Suprapubic skin (tissue), 4 donors: ENCODE data around the gene SFRP4. TPM values are rescaled to one million over a fixed set of nuclear protein-coding genes. Genes with fewer than 3 reads are reported as not detected.

ENCODE experiments used
- DNase-seq, 2 donors: peaks; one replicate each; pipeline ENCODE4 v3.0.0-alpha.2; 2019; ENCODE audit warnings: low spot score in 2 of 2
- H3K27ac ChIP-seq: fragments of 200-600 bp; sonication (generic); one replicate; pipeline ENCODE4 v1.5.1; 2019
- H3K27me3 ChIP-seq: fragments of 200-600 bp; sonication (generic); one replicate; pipeline ENCODE4 v1.5.1; 2019
- H3K36me3 ChIP-seq: fragments of 200-600 bp; sonication (generic); one replicate; pipeline ENCODE4 v1.5.1; 2019
- H3K4me1 ChIP-seq: fragments of 200-600 bp; sonication (generic); one replicate; pipeline ENCODE4 v1.5.1; 2019
- H3K4me3 ChIP-seq: fragments of 200-600 bp; sonication (generic); one replicate; pipeline ENCODE4 v1.5.1; 2019; ENCODE audit warnings: mild to moderate bottlenecking
- H3K9me3 ChIP-seq: fragments of 200-600 bp; sonication (generic); one replicate; pipeline ENCODE4 v1.5.1; 2019
- EP300 ChIP-seq: sonication (generic); formaldehyde crosslinking; IDR thresholded peaks from one replicate; pipeline ENCODE4 v1.6.1; 2017; ENCODE audit warnings: antibody characterized with exemption
- POLR2A ChIP-seq, 2 donors: fragments of 450-650 bp; IDR thresholded peaks; one replicate each; pipeline ENCODE4 v1.6.1; 2017; ENCODE audit warnings: antibody characterized with exemption in 2 of 2, mild to moderate bottlenecking in 2 of 2, moderate library complexity in 2 of 2
- POLR2AphosphoS5 ChIP-seq, 3 donors: sonication (generic); formaldehyde crosslinking; IDR thresholded peaks; one replicate each; pipeline ENCODE4 v1.6.1; 2017; ENCODE audit warnings: antibody characterized with exemption in 3 of 3
- WGBS: methylation state at CpG from one replicate; pipeline ENCODE4 v1.1.5; 2018; 5-methylcytosine and 5-hydroxymethylcytosine counted together
- total RNA-seq, 4 donors: library from RNA; depleted of rRNA; stranded (reverse); fragments of >200 nt; gene quantifications; one replicate each; pipeline ENCODE4 v1.1.0, GENCODE V29; 2016
- TF ChIP-seq, protein P1 (sequence below), 2 donors: fragments of 200-600 bp in 1 of 2; fragments of 450-650 bp in 1 of 2; sonication (generic) in 1 of 2; IDR thresholded peaks; one replicate each; pipeline ENCODE4 v1.5.1; 2016 to 2019; ENCODE audit warnings: antibody characterized with exemption in 2 of 2, mild to moderate bottlenecking in 1 of 2, moderate library complexity in 1 of 2

Gene SFRP4
- total RNA-seq, 4 donors from 2014 or later, result 0.17 to 0.68 (median 0.34) TPM; not detected in 1

DNA sequence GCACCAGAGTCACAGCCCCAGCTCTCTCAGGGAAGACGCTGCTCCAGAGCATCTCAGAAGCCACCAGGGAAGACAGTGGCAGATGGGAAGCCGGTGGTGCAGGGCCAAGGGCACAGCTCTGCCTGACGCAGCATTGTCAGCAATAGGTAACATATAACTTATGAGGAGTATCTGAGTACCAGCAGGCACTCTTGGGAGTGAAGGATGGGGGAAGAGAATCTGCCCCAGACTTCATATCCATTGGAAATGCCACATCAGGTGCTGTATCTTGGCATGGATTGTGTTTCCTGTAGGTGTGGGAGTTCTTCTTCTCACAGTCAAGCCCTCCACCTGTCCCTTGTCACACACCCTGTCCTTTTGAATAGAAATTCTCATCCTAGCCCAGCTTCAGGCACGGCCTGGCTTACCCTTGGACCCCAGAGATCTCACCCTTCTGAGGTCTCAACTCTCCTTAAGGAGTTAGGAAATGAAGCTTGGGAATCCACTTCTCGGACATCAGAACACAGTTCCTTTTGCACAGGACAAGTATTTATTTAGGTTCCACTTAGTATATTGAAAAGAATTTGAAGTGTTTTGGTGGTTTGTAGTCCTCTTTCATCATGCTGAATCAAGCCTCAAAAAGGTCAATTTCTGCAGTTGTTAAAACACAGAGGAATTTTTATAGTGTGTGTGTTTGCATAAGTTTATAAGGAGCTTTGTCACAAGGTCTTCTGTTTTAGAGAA lies 13.8 kb upstream of the SFRP4 start:
- DNase-seq, result no peak
- H3K36me3 ChIP-seq, result no peaks in the 10 kb centered on the region
- no peaks in the 10 kb centered on the region for H3K27me3 ChIP-seq
- no peak for TF ChIP-seq EP300
- no peak for TF ChIP-seq POLR2AphosphoS5 (IDR thresholded peaks at IDR 0.05)
- TF ChIP-seq, protein P1, sequence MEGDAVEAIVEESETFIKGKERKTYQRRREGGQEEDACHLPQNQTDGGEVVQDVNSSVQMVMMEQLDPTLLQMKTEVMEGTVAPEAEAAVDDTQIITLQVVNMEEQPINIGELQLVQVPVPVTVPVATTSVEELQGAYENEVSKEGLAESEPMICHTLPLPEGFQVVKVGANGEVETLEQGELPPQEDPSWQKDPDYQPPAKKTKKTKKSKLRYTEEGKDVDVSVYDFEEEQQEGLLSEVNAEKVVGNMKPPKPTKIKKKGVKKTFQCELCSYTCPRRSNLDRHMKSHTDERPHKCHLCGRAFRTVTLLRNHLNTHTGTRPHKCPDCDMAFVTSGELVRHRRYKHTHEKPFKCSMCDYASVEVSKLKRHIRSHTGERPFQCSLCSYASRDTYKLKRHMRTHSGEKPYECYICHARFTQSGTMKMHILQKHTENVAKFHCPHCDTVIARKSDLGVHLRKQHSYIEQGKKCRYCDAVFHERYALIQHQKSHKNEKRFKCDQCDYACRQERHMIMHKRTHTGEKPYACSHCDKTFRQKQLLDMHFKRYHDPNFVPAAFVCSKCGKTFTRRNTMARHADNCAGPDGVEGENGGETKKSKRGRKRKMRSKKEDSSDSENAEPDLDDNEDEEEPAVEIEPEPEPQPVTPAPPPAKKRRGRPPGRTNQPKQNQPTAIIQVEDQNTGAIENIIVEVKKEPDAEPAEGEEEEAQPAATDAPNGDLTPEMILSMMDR (IDR thresholded peaks at IDR 0.05), result no peak
- TF ChIP-seq POLR2A (IDR thresholded peaks at IDR 0.05), result no peak
- H3K9me3 ChIP-seq, result peaks cover 3% of the 10 kb centered on the region
- 93% methylated on average over 5 of the region's 5 CpGs for WGBS
- no peak overlapping the region for H3K27ac ChIP-seq
- no peaks in the 10 kb centered on the region for H3K4me1 ChIP-seq
- H3K4me3 ChIP-seq, result no peak overlapping the region

DNA sequence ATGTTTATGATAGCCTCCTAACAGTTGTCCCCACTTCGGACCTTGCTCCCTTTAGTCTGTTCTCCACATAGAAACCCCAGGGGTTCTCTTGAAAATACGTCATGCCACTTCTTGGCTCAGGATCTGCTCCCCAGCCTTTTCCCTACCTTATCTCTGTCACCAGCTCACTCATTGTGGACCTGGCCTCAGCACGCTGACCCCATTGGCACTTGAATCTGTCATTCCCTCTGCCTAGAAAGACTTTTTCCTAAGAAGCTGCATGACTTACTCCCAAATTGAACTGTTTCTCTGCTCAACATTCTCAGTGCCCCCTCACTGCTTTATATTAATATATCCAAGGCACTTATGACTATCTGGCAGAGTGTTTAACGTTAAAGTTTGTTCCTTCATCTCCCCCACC lies 12.3 kb upstream of the SFRP4 start:
- H3K36me3 ChIP-seq, result no peaks in the 10 kb centered on the region
- H3K27ac ChIP-seq, result no peak overlapping the region
- H3K27me3 ChIP-seq, result no peaks in the 10 kb centered on the region
- no peak for DNase-seq
- TF ChIP-seq, protein P1 (IDR thresholded peaks at IDR 0.05), result no peak
- TF ChIP-seq POLR2A (IDR thresholded peaks at IDR 0.05), result no peak
- no peak for TF ChIP-seq POLR2AphosphoS5 (IDR thresholded peaks at IDR 0.05)
- no peak for TF ChIP-seq EP300
- H3K4me3 ChIP-seq, result no peak overlapping the region
- 93% methylated on average over 4 of the region's 4 CpGs for WGBS
- H3K4me1 ChIP-seq, result no peaks in the 10 kb centered on the region
- peaks cover 3% of the 10 kb centered on the region for H3K9me3 ChIP-seq

DNA sequence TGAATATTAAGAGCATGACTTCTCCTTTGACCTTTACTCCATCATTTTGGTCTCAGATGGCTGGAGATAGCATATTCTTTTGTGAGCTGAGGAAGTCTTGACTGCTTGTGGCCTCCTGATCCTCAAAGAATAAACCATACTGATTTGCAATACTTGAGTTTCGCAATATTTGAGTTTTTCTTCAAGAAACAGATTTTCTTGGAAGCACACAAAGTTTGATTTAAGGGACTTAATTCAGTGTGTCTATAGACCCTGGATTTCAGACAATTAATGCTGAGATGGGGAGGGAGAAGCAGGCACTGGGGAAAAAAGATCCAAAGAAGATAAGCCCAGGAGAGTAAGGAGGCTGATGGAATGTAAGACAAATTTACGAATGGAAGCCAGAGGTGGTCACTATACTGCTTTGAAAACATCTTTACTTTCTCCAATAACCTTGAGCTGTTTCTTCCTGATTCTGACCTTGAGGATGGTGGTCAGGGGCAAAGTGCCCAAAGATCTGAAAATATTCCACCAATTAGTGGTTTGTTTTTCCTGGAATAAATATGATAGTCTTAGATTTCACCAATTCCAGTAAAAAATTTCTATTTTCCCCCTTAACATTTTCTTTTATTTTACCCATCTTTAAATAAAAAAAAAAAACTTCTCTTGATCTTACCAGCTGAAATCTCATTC lies 11.3 kb upstream of the SFRP4 start:
- Histone ChIP-seq H3K36me3 (no peaks in the 10 kb centered on the region), H3K4me3 (no peak overlapping the region), H3K27me3 (no peaks in the 10 kb centered on the region), H3K4me1 (no peaks in the 10 kb centered on the region), H3K27ac (no peak overlapping the region), H3K9me3 (no peaks in the 10 kb centered on the region)
- WGBS, result 88% methylated on average over 2 of the region's 2 CpGs
- TF ChIP-seq EP300 (no peak), POLR2AphosphoS5 (IDR thresholded peaks at IDR 0.05) (no peak), POLR2A (IDR thresholded peaks at IDR 0.05) (no peak)
- TF ChIP-seq, protein P1 (IDR thresholded peaks at IDR 0.05), result no peak
- no peak for DNase-seq

DNA sequence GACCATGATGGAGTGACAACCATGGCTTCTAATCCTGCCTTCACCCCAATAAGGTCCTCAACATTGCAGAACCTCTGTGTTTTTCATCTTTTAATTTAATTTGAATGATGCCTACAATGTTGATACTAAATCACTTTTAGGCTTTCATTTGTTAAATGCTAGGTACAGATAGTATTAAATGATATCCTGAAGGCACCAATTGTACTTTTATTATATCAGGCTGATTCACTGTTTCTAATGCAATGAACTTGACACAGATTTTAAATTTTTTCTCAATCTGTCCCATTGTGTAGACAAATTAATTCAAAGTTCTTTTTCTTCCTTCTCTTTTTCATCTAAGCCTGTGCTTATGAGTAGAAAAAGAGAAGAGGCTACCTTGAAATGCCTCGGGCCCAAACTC lies 9.0 kb upstream of the SFRP4 start:
- Histone ChIP-seq H3K4me1 (peaks cover 8% of the 10 kb centered on the region), H3K27ac (no peak overlapping the region)

More for the DNA sequence above, 9.0 kb upstream of the SFRP4 start:
- TF ChIP-seq POLR2A (IDR thresholded peaks at IDR 0.05), result no peak
- no peak for TF ChIP-seq POLR2AphosphoS5 (IDR thresholded peaks at IDR 0.05)
- no peak for TF ChIP-seq EP300
- TF ChIP-seq, protein P1 (IDR thresholded peaks at IDR 0.05), result no peak
- Histone ChIP-seq H3K27me3 (peaks cover 7% of the 10 kb centered on the region), H3K36me3 (no peaks in the 10 kb centered on the region), H3K9me3 (no peaks in the 10 kb centered on the region), H3K4me3 (no peak overlapping the region)
- WGBS, result 89% methylated on average over 1 of the region's 1 CpG
- DNase-seq, result no peak
